GM21737 (cell line): Measurements from ENCODE around the gene RPN1.

Source experiments
- ATAC-seq: cut with Tn5 transposase; IDR thresholded peaks from one replicate; pipeline ENCODE4 v1.9.1; 2021; ENCODE audit warnings: mild to moderate bottlenecking, moderate library complexity; ENCODE audit not compliant: unreplicated experiment

RPN1 gene

GRCh38 chr3:128585189-128585588 is 65.4 kb downstream of the RPN1 start:
- ATAC-seq: no peak

- ATAC-seq: no peak
Observed at GRCh38 chr3:128584412-128585020, 66.1 kb downstream of the RPN1 start.

- no peak for ATAC-seq
Observed at GRCh38 chr3:128581566-128581965, 69.1 kb downstream of the RPN1 start.

GRCh38 chr3:128579927-128580326 is 70.7 kb downstream of the RPN1 start:
- ATAC-seq: no peak

- no peak for ATAC-seq
Observed at GRCh38 chr3:128578346-128578745, 72.3 kb downstream of the RPN1 start.

- ATAC-seq: no peak
Observed at GRCh38 chr3:128577711-128578110, 72.9 kb downstream of the RPN1 start.

GRCh38 chr3:128576290-128576689 is 74.3 kb downstream of the RPN1 start:
- ATAC-seq: no peak

- ATAC-seq: no peak
Observed at GRCh38 chr3:128575777-128576176, 74.8 kb downstream of the RPN1 start.

GRCh38 chr3:128573707-128574162 is 76.9 kb downstream of the RPN1 start:
- ATAC-seq: no peak

GRCh38 chr3:128573160-128573559 is 77.5 kb downstream of the RPN1 start:
- no peak for ATAC-seq

- no peak for ATAC-seq
Observed at GRCh38 chr3:128572644-128573105, 77.9 kb downstream of the RPN1 start.

- no peak for ATAC-seq
Observed at GRCh38 chr3:128572013-128572412, 78.6 kb downstream of the RPN1 start.
